HG02840 (cell line): ENCODE measurements around the gene DIMT1.

ENCODE experiments used
- ATAC-seq: cut with Tn5 transposase; IDR thresholded peaks from one replicate; pipeline ENCODE4 v1.9.1; 2021; ENCODE audit warnings: mild to moderate bottlenecking, moderate library complexity, moderate number of reproducible peaks; ENCODE audit not compliant: unreplicated experiment, low FRiP score

DIMT1 gene

DNA sequence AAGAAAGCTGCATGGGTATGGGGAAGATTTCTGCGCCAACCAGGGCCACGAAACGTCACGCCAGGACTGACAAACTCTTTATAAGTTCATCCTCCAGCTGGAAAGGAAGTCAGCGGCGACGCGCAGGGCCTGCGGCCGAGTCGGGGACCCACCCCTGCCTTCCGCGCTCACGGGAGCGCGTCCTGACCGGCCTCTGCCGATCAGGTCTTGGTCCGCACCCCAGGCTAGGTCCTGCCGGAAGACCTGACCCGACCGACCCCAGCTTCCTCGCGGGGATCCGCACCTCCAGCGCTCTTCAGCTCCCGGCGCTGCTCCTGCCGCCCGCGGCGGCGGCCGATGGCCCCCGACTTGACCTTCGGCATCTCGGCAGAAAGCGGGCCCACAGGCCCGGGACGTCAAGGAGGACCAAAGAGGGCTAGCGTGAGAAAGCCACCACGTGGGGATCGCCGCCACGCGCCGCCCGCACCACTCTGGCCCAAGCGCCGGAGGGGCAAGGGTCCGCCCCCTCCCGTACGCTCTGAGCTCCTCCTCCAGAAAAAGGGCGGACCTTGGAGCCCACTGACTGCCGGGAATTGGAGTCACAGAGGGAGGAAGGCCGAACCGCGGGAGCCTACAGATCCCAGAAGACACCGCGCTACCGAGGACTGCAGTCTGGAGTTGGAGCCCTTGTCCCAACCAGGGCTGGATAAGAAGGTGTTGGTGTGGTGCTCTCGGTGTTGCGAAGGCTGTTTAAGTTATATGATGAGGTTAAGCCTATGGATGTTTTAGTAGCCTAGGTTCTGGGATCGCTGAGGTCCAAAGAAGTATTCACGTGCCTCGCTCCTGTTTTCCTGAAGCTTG lies at the start of gene DIMT1:
Gene DIMT1, minus strand, starts transcription at position 495 of the 840 bp plus-strand sequence. Its CDS starts 133 bp downstream, at position 362.
- peak; percentile 97 for ATAC-seq

DNA sequence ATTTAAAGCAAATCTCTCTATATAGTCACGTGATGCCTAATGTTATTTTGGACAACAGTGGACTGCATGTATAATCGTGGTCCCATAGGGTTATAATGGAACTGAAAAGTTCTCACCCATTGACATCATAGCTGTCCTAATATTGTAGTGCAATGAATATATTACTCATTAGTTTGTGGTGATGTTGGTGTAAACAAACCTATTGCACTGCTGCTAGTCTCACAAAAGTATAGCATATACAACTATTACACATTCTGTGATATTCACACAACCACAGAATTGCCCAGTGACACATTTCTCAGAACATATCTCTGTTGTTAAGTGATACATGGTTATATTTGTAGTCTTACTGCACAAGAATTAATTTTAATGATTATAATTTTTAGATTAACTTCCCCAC lies 46.6 kb upstream of the DIMT1 start:
- no peak for ATAC-seq

DNA sequence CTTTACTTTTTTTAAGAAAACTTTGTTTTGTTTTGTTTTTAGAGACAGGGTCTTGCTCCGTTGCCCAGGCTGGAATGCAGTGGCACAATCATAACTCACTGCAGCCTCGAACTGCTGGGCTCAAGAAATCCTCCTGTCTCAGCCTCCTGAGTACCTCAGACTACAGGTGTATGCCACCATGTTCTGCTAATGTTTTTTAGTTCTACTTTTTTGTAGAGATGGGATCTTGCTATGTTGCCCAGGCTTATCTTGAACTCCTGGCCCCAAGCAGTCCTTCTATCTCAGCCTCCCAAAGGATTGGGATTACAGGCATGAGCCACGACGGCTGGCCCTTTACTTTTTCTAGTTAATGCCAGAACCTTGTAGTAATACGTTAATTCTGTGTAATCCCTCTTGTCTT lies 44.8 kb upstream of the DIMT1 start:
- no peak for ATAC-seq

DNA sequence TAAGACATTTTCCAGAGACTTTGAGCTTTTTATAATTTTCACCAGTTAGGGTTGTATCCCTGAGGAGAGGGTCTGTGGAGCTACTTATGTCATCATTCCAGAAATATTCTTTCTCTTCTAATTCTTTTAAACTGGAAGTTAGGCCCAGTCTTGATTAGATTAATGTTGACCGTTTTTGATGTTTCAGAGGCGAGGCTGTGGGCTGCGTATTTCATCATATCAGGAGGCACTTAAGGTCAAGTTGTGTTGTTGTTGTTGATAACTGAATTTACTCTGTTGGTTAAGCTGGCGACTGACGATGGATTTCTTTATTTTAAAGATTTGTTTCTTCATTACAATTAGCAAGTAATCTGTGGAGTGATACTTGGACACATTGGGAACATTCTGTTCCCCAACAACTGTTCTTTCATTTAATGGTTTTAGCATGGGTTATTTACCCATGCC lies 28.9 kb upstream of the DIMT1 start:
- ATAC-seq: no peak

DNA sequence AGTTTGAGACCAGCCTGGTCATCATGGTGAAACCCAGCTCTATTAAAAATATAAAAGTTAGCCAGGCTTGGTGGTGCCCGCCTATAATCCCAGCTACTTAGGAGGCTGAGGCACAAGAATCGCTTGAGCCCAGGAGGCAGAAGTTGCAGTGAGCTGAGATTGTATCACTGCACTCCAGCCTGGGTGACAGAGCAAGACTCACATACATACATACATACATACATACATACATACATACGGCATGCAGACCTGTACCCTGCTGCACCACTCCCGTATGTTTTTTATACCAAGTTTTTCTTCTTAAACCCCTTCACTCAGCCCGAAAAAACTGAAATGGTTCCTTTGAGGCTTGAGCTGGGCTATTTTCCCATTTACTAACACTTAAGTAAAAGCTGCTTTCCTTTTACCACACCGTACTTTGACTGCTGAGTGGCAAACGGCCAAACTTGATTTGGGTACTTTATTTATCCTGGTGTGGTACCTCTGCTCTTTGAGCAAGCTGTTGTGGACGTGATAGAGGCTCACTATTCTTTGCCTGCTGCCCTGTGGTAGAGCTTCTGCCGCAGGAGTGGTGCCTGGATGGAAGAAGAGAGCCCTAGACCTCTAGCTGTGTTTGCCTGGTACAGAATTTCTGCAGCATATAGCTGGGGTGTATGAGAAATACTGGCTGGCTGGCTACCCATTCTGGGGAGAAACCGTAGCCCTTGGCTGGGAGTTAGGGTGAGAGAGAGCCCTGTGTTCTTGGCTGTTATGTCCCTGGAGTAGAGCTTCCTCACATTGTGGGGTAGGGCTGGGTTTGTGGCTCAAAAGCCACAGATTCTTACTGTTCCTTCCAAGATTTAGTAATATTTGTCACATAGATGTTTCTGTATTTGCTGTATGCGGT lies 28.3 kb upstream of the DIMT1 start:
- ATAC-seq: no peak

DNA sequence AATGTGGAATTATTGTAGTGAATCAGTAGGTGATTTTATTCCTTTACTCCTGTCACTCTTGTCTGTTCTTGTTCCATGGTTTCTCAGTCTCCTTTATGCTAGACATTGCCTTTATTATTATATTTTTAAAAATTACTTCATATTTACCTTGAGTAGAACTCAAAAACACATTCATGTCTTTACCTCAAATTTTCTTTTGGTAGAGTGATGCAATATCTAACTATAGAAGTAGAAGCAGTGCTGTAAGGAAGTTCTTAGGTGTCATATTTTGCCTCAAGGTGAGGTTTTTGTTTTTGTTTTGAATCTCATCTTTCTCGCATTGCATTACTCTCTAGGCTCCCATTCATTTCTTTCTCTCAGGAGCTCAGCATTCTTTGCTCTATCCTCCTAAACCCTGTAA lies 21.1 kb upstream of the DIMT1 start:
- ATAC-seq: no peak

DNA sequence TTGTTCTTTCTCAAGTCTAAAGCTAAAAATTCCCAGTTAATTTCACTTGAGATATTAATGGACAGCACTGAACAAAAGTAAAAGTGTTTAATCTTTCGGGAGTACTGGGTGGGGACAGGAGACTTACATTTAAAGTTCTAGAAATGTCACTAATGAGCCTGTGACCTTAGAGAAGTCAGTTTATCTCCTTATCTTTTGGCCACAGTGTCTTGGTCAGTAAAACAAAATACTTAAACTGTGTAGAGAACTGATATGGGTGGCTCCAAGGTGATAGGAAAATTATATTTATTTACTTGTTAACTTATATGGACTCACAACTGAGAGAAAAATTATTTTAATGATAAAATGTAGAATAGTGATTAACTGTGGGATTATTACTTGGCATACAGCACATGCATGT lies 17.7 kb upstream of the DIMT1 start:
- no peak for ATAC-seq

DNA sequence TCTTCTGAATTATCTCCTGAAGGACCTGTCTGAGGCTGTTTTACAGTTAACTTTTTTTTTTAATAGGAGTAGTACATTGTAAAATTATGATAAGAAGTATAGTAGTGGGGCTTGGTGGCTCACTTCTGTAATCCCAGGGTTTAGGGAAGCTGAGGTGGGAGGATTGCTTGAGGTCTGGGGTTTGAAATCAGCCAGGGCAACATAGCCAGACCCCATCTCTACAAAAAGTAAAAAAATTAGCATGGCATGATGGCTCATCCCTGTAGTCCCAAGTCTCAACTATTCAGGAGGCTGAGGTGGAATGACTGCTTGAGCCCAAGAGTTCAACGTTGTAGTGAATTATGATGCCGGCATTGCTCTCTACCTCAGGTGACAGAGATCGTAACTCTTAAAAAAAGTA lies 15.9 kb upstream of the DIMT1 start:
- ATAC-seq: no peak

DNA sequence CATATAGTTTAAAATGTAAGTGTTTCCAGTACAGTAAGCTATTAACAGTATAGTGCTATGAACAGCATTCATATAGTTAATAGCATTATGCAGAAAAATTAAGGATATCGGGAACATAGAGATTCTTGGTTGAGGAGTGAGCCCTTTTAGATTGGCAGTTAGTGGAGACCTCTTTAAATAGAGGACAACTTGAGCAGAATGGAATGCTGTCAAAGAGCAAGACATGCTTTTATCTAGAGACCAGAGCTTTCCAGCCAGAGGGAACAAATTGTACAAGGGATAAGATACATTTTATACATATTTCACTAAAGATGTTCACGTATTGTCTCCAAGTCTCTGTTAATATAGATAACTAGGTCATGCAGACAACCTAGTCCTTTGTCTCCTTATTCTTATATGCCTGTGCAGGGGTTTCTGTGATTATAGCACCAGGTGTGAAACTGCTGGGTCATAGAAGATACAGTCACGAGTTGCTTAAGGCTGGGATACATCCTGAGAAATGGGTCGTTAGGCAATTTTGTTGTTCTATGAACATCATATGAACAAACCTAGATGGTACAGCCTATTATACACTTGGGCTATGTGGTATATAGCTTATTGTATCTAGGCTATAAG lies 14.9 kb upstream of the DIMT1 start:
- no peak for ATAC-seq

DNA sequence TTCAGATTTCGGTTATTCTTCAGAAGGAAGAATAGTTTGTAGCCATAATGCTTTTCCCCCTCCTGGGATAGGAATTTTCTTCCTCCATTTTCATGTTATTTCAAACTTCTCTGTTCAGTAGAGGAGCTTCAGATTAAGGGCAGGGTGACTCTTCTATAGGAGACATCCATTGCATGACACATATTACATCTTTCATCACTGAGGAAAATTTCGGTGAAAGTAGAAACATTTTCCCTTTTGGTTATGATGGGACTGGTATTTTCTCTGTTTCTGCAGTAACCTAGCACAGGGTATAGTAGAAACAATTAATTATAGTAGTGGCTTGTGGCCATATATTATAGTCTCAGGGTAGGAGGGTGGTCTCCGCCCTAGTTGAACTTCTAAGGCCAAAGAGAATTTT lies 10.0 kb upstream of the DIMT1 start:
- ATAC-seq: no peak

DNA sequence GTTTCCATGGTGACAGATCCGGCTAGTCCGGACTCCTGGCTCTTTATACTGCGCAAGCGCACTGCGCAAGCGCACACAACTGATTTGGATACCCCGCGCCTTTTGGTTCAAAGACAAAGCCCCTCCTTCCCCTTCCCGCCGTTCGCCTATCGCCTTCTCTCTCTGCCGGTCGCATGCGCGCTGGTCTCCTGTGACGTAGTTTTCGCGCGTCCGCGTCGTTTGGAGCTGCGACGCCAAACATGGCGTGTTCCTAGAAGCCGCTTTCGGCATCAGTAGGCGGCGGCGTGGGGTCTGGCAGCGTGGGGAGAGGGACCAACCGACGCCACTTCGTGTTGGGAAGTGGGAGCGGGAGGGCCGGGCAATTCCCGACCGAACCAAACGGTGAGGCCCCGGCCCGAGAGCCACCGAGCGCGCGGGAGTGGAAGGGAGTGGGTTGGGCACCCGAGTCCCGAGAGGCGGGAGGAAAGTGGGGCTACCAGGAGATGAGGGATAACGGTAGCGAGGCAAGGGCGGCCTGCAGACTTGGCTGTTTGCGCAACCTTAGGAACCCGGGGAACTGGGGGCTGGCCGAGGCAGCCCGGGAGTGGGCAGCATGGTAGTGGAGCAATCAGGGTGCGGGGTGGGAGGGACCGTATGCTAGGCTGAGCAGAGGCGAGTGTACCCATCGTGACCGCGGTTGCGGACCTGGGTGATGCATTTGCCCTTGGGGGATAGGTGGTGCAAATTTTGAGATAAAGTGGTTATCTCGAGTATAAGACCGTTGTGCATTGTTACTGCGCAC lies 9.0 kb upstream of the DIMT1 start, which contains the start of gene IPO11:
Gene IPO11, plus strand, starts transcription at position 215 of the 781 bp plus-strand sequence. CDS start 24,517 bp downstream, outside the sequence.
- peak; percentile 99 for ATAC-seq

DNA sequence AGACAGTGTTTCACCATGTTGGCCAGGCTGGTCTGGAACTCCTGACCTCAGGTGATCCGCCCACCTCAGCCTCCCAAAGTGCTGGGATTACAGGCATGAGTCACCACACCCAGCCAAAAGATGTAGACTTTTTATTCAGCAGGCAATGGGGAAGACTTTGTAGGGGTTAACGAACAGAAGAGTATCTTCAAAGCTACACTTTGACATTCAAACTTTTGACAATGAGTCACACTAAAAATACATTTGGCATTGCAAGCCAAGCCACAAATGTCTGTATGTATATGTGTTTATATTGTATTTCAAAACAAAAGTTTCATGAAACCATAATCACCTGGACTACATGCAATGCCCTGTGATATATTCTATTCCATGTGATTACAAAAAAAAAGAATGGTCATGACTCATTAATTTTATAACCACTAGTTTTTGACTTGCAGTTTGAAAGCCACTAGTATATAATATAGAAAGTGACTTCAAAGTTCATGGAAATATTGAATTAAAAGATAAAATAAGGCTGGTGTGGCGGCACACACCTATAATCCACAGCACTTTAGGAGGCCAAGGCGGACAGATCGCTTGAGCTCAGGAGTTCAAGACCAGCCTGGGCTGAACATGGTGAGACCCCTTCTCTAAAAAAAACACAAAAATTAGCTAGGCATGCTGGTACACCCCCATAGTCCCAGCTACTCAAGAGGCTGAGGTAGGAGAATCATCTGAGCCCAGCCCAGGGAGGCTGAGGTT lies 8.3 kb downstream of the DIMT1 start:
- no peak for ATAC-seq

DNA sequence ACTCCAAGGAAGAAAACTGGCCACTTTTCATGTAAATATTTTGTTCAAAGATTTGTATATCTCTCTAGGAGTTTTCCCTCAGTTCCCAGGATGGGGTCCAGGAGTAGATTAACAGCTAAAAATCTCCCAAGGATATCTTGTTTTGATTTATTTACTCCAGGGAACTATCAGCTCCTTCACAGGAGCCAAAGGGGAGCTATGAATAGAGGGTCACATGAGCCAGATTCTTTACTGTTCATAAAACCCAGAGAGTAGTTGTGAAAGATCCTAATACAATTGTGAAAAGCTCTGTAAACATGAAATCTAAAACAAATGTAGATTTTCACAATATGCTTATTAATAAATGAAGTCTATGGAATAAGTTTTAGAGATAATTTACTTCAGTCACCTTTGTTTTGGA lies 16.9 kb downstream of the DIMT1 start:
- no peak for ATAC-seq

DNA sequence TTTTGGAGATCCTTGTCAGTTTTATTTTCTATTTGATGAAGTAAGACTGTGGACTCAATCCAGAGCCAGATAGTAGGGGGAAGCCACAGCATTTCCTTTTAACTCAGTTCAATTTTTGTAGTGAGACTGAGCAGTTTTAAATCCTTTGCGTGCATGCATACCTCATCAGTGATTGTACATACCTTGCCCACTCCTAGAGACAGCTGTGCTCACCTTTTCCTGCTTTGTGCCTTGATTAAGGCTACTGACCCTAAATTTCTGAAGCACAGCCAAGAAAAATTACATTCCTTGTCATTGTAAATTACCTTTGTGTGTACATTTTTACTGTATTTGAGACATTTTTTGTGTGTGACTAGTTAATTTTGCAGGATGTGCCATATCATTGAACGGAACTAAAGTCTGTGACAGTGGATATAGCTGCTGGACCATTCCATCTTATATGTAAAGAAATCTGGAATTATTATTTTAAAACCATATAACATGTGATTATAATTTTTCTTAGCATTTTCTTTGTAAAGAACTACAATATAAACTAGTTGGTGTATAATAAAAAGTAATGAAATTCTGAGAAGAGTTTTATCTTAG lies 17.8 kb downstream of the DIMT1 start:
- no peak for ATAC-seq

DNA sequence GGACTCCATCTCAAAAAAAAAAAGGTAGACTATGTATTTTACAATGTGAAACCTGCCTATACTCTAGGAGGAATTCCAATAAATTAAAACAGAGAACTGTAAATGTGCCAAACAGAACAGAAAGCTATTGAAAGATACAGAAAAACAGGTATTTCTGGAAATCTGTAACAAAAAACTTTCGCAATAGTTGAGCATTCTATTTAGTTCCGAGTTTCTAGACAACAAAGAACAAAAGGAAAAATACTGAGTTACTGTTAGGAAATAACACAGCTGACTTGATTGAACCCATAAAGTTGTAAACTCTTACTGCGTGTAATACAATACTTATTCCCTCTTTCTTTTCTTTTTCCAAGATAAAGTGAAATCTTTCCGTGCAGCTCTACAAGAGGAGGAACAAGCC lies 18.6 kb downstream of the DIMT1 start:
- ATAC-seq: no peak

DNA sequence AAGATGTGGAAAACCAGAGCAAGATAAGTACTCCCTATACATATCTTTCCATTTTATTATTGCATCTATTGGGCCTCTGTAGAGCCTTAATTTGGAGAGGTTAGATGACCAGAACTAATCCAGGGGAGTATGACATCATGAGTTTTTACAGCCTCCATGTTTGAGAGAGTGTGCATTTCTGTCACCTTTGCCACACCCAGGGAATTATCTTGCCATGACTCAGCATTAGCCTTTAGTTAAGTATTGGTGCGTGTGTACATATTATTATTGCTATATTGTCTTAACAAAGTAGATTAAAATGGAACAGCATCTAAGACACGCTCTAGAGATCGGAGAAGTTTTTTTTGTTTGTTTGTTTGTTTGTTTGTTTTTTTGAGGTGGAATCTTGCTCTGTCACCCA lies 27.6 kb downstream of the DIMT1 start:
- no peak for ATAC-seq

DNA sequence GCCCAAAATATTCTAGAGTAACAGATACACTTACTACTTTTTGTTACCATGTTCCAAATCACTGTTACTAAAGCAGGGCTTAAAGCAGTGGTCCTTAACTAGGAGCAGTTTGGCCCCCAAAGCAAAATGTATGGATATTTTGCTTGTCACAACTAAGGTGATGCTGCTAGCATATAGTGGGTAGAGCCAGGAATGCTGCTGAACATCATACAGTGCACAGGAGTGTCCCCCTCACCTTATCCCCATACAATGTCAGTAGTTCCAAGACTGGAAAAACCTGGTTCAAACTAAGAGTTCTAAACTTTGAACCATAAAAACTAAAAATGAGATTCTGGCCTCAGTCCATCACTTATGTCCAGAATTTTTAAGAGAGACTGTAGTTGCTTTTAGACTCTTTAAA lies 28.1 kb downstream of the DIMT1 start:
- ATAC-seq: no peak

DNA sequence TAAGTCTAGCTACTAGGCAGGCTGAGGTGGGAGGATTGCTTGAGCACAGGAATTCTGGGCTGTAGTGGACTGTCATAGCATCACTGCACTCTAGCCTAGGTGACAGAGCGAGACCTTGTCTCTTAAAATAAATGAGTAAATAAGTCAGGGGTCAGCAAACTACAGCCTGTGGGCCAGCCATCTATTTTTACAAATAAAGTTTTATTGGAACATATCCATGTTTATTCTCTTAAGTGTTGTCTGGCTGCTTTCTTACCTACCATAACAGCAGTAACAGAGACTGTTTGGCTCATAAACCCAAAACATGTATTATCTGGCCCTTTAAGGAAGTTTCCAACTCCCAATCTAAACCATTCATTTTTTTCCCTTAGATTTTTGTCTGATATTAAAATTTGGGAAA lies 29.6 kb downstream of the DIMT1 start:
- no peak for ATAC-seq

DNA sequence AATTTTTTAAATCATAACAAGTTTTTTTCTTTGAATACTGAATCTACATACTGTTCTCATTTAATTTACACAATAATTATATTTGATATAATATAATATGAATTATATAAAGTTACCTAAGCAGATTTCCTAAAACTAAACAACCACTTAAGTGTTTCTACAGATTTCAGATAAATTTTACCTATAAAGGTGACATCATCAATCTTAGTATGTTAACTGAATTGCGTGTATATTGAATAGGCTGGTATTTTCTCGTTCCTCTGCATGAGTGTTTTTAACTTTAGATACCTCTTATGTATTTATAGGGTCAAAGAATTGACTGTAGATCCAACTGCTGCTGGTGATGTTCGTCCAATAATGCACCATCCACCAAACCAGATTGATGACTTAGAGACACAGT lies 30.3 kb downstream of the DIMT1 start:
- ATAC-seq: no peak
